ENCODE measurements around the gene CALN1.

The CALN1 gene

GRCh38 chr7:72035266-72035665, 376.9 kb downstream of the CALN1 start:
- Histone ChIP-seq H2AFZ (ENCODE audit: low read depth, low read length) (no peak overlapping the region), H2BK12ac (ENCODE audit: low read length in 2 of 2) (no peak overlapping the region), H3K27ac (ENCODE audit: low read length, poor library complexity, severe bottlenecking) (no peak overlapping the region), H3K27me3 (ENCODE audit: control insufficient read depth in 1 of 2, insufficient read depth in 1 of 2, low read length in 2 of 2) (no peaks in the 10 kb centered on the region), H3K4me3 (ENCODE audit: insufficient read depth in 1 of 2, low read depth in 1 of 2, low read length in 2 of 2) (no peak overlapping the region), H2BK15ac (ENCODE audit: low read depth, poor library complexity, severe bottlenecking) (no peak overlapping the region), H3K36me3 (ENCODE audit: control insufficient read depth in 1 of 2, insufficient read depth in 2 of 2, low read depth in 1 of 2, low read length in 2 of 2) (no peaks in the 10 kb centered on the region), H3K23ac (ENCODE audit: low read length in 2 of 2) (no peak overlapping the region), H3K18ac (ENCODE audit: low read depth in 1 of 2, low read length in 2 of 2) (no peak overlapping the region), H3K79me1 (replicated peaks; ENCODE audit: low read length, poor library complexity, severe bottlenecking) (no peaks in the 10 kb centered on the region), H3K4me1 (ENCODE audit: control insufficient read depth, insufficient read depth, low read depth, low read length) (no peaks in the 10 kb centered on the region), H2BK120ac (ENCODE audit: low read depth, low read length) (no peak overlapping the region), H3K9ac (ENCODE audit: low read length) (no peak overlapping the region), H3K4ac (ENCODE audit: low read depth in 1 of 2, low read length in 2 of 2) (no peak overlapping the region), H3K4me2 (ENCODE audit: low read length, poor library complexity, severe bottlenecking) (no peak overlapping the region), H2AK5ac (ENCODE audit: low read length, severe bottlenecking) (no peak overlapping the region), H4K91ac (ENCODE audit: low read length) (no peak overlapping the region), H3K9me3 (ENCODE audit: control insufficient read depth, low read length) (no peaks in the 10 kb centered on the region), H3K14ac (ENCODE audit: low read length in 2 of 2) (no peak overlapping the region), H2BK5ac (ENCODE audit: low read depth, low read length, poor library complexity, severe bottlenecking) (no peak overlapping the region), H4K8ac (ENCODE audit: low read length) (no peak overlapping the region)
- DNase-seq: no peak
- 42% methylated on average over 1 of the region's 1 CpG for WGBS

- Histone ChIP-seq H3K9me3 (ENCODE audit: control insufficient read depth, low read length) (no peaks in the 10 kb centered on the region), H3K18ac (ENCODE audit: low read depth in 1 of 2, low read length in 2 of 2) (no peak overlapping the region), H2AK5ac (ENCODE audit: low read length, severe bottlenecking) (no peak overlapping the region), H3K79me1 (replicated peaks; ENCODE audit: low read length, poor library complexity, severe bottlenecking) (no peaks in the 10 kb centered on the region), H3K4ac (ENCODE audit: low read depth in 1 of 2, low read length in 2 of 2) (no peak overlapping the region), H3K14ac (ENCODE audit: low read length in 2 of 2) (no peak overlapping the region), H3K27me3 (ENCODE audit: control insufficient read depth in 1 of 2, insufficient read depth in 1 of 2, low read length in 2 of 2) (no peaks in the 10 kb centered on the region), H3K4me3 (ENCODE audit: insufficient read depth in 1 of 2, low read depth in 1 of 2, low read length in 2 of 2) (no peak overlapping the region), H2BK5ac (ENCODE audit: low read depth, low read length, poor library complexity, severe bottlenecking) (no peak overlapping the region), H3K27ac (ENCODE audit: low read length, poor library complexity, severe bottlenecking) (no peak overlapping the region), H3K23ac (ENCODE audit: low read length in 2 of 2) (no peak overlapping the region), H4K91ac (ENCODE audit: low read length) (no peak overlapping the region), H3K9ac (ENCODE audit: low read length) (no peak overlapping the region), H2BK120ac (ENCODE audit: low read depth, low read length) (no peak overlapping the region), H3K4me1 (ENCODE audit: control insufficient read depth, insufficient read depth, low read depth, low read length) (no peaks in the 10 kb centered on the region), H4K8ac (ENCODE audit: low read length) (no peak overlapping the region), H3K36me3 (ENCODE audit: control insufficient read depth in 1 of 2, insufficient read depth in 2 of 2, low read depth in 1 of 2, low read length in 2 of 2) (no peaks in the 10 kb centered on the region), H3K4me2 (ENCODE audit: low read length, poor library complexity, severe bottlenecking) (no peak overlapping the region), H2AFZ (ENCODE audit: low read depth, low read length) (no peak overlapping the region), H2BK15ac (ENCODE audit: low read depth, poor library complexity, severe bottlenecking) (no peak overlapping the region), H2BK12ac (ENCODE audit: low read length in 2 of 2) (no peak overlapping the region)
- DNase-seq: no peak
- no CpG with 5 or more reads among the region's 1 CpG for WGBS
These were observed 379.2 kb downstream of the CALN1 start for GRCh38 chr7:72032934-72033333.

GRCh38 chr7:72030994-72031667, 381.0 kb downstream of the CALN1 start:
- Histone ChIP-seq H3K4me2 (ENCODE audit: low read length, poor library complexity, severe bottlenecking) (no peak overlapping the region), H2BK12ac (ENCODE audit: low read length in 2 of 2) (no peak overlapping the region), H3K79me1 (replicated peaks; ENCODE audit: low read length, poor library complexity, severe bottlenecking) (no peaks in the 10 kb centered on the region), H3K9ac (ENCODE audit: low read length) (no peak overlapping the region), H3K18ac (ENCODE audit: low read depth in 1 of 2, low read length in 2 of 2) (no peak overlapping the region), H2AFZ (ENCODE audit: low read depth, low read length) (no peak overlapping the region), H3K4ac (ENCODE audit: low read depth in 1 of 2, low read length in 2 of 2) (no peak overlapping the region), H3K9me3 (ENCODE audit: control insufficient read depth, low read length) (no peaks in the 10 kb centered on the region), H3K4me1 (ENCODE audit: control insufficient read depth, insufficient read depth, low read depth, low read length) (no peaks in the 10 kb centered on the region), H4K8ac (ENCODE audit: low read length) (no peak overlapping the region), H4K91ac (ENCODE audit: low read length) (no peak overlapping the region), H3K36me3 (ENCODE audit: control insufficient read depth in 1 of 2, insufficient read depth in 2 of 2, low read depth in 1 of 2, low read length in 2 of 2) (no peaks in the 10 kb centered on the region), H2BK15ac (ENCODE audit: low read depth, poor library complexity, severe bottlenecking) (no peak overlapping the region), H2BK120ac (ENCODE audit: low read depth, low read length) (no peak overlapping the region), H2AK5ac (ENCODE audit: low read length, severe bottlenecking) (no peak overlapping the region), H3K27me3 (ENCODE audit: control insufficient read depth in 1 of 2, insufficient read depth in 1 of 2, low read length in 2 of 2) (no peaks in the 10 kb centered on the region), H3K14ac (ENCODE audit: low read length in 2 of 2) (no peak overlapping the region), H2BK5ac (ENCODE audit: low read depth, low read length, poor library complexity, severe bottlenecking) (no peak overlapping the region), H3K4me3 (ENCODE audit: insufficient read depth in 1 of 2, low read depth in 1 of 2, low read length in 2 of 2) (no peak overlapping the region), H3K23ac (ENCODE audit: low read length in 2 of 2) (no peak overlapping the region), H3K27ac (ENCODE audit: low read length, poor library complexity, severe bottlenecking) (no peak overlapping the region)
- WGBS: 64% methylated on average over 4 of the region's 4 CpGs
- no peak for DNase-seq

- Histone ChIP-seq H3K9me3 (ENCODE audit: control insufficient read depth, low read length) (peaks cover 3% of the 10 kb centered on the region), H3K14ac (ENCODE audit: low read length in 2 of 2) (no peak overlapping the region), H3K18ac (ENCODE audit: low read depth in 1 of 2, low read length in 2 of 2) (no peak overlapping the region), H2BK120ac (ENCODE audit: low read depth, low read length) (no peak overlapping the region), H2BK12ac (ENCODE audit: low read length in 2 of 2) (no peak overlapping the region), H2AK5ac (ENCODE audit: low read length, severe bottlenecking) (no peak overlapping the region), H2BK15ac (ENCODE audit: low read depth, poor library complexity, severe bottlenecking) (no peak overlapping the region), H3K23ac (ENCODE audit: low read length in 2 of 2) (no peak overlapping the region), H3K27me3 (ENCODE audit: control insufficient read depth in 1 of 2, insufficient read depth in 1 of 2, low read length in 2 of 2) (no peaks in the 10 kb centered on the region), H3K4me3 (ENCODE audit: insufficient read depth in 1 of 2, low read depth in 1 of 2, low read length in 2 of 2) (no peak overlapping the region), H3K9ac (ENCODE audit: low read length) (no peak overlapping the region), H3K36me3 (ENCODE audit: control insufficient read depth in 1 of 2, insufficient read depth in 2 of 2, low read depth in 1 of 2, low read length in 2 of 2) (no peaks in the 10 kb centered on the region), H3K4ac (ENCODE audit: low read depth in 1 of 2, low read length in 2 of 2) (no peak overlapping the region), H4K91ac (ENCODE audit: low read length) (no peak overlapping the region), H4K8ac (ENCODE audit: low read length) (no peak overlapping the region), H3K4me1 (ENCODE audit: control insufficient read depth, insufficient read depth, low read depth, low read length) (no peaks in the 10 kb centered on the region), H2AFZ (ENCODE audit: low read depth, low read length) (no peak overlapping the region), H3K27ac (ENCODE audit: low read length, poor library complexity, severe bottlenecking) (no peak overlapping the region), H3K4me2 (ENCODE audit: low read length, poor library complexity, severe bottlenecking) (no peak overlapping the region), H2BK5ac (ENCODE audit: low read depth, low read length, poor library complexity, severe bottlenecking) (no peak overlapping the region), H3K79me1 (replicated peaks; ENCODE audit: low read length, poor library complexity, severe bottlenecking) (no peaks in the 10 kb centered on the region)
- WGBS: 76% methylated on average over 6 of the region's 6 CpGs
- DNase-seq: no peak
These were observed 383.9 kb downstream of the CALN1 start for GRCh38 chr7:72028267-72028666.
